ENCODE results near the gene NF1.
A peak's percentile ranks its signal among the peaks of the same experiment; 100 is the strongest.

The NF1 gene

DNA sequence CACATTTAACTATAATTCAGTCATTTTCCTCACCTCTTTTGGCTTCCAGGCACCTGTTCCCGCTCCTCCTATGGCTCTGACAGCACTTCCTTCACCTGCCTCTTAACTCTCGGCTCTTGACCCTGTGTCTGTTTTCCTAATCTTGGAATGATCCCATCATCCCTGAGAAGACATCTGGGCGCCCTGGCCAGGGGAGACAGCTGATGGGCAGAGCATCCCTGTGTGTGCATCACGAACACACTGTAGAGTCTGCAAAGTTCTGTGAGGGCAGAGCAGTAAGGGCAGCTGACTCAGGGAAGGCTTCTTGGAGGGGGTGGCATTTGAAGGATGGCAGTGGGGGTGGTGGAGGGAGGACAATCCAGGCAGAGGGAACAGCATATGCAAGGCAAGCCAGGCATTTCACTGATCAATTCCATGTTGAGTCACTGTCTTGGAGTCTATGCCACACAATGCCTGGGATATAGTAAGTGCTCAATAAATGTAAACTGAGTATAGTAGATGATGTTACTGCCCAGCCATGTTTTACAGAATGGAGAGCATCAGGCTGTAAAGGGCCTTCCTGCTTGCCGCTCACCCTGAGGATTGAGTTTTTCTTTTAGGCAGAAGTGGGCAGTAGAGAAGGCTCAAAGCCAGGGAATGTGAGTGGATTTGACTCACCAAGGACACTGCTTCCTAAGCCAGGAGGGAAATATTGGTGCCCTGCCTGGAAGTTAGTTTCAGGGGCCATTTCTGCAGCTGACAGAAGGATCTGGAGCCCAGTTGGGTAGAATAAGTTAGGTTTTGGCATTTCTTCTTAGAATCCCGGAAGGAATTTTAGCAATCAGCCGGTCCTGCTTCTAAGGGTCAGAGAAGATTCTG is 290.9 kb downstream of the NF1 start:
- Histone ChIP-seq H3K4me3 (no peak overlapping the region), H3K27ac (no peak overlapping the region)
- no peak for TF ChIP-seq CTCF (IDR thresholded peaks at IDR 0.05)
- DNase-seq (ENCODE audit: low spot score) = no peak

GRCh38 chr17:31386542-31387075 is 291.8 kb downstream of the NF1 start:
- DNase-seq (ENCODE audit: low spot score) = no peak
- no peak overlapping the region for H3K27ac ChIP-seq
- TF ChIP-seq CTCF (IDR thresholded peaks at IDR 0.05) = no peak
- H3K4me3 ChIP-seq = no peak overlapping the region

DNA sequence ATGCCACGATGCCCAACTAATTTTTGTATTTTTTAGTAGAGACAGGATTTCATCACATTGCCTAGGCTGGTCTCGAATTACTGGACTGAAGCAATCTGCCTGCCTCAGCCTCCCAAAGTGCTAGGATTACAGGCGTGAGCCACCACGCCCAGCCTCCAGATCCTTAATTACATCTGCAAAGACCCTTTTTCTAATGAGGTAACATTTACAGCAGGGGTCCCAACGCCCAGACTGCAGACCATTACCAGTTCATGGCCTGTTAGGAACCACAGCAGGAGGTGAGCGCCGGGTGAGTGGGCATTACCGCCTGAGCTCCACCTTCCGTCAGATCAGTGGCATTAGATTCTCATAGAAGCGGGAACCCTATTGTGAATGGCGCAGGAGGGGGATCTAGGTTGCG is 292.7 kb downstream of the NF1 start:
- peak; percentile 24 for DNase-seq (ENCODE audit: low spot score)
- no peak overlapping the region for H3K27ac ChIP-seq
- no peak for TF ChIP-seq CTCF (IDR thresholded peaks at IDR 0.05)

GRCh38 chr17:31388351-31388750 is 293.6 kb downstream of the NF1 start:
- DNase-seq (ENCODE audit: low spot score) = no peak
- Histone ChIP-seq H3K27ac (no peak overlapping the region), H3K4me3 (no peak overlapping the region)
- no peak for TF ChIP-seq CTCF (IDR thresholded peaks at IDR 0.05)

More for the DNA sequence above, 292.7 kb downstream of the NF1 start:
- H3K4me3 ChIP-seq = no peak overlapping the region

- Histone ChIP-seq H3K27ac (no peak overlapping the region), H3K4me3 (no peak overlapping the region)
- TF ChIP-seq CTCF (IDR thresholded peaks at IDR 0.05) = peak; percentile 42
- DNase-seq (ENCODE audit: low spot score) = peak; percentile 61
Measured at GRCh38 chr17:31388770-31389656, 294.2 kb downstream of the NF1 start.

DNA sequence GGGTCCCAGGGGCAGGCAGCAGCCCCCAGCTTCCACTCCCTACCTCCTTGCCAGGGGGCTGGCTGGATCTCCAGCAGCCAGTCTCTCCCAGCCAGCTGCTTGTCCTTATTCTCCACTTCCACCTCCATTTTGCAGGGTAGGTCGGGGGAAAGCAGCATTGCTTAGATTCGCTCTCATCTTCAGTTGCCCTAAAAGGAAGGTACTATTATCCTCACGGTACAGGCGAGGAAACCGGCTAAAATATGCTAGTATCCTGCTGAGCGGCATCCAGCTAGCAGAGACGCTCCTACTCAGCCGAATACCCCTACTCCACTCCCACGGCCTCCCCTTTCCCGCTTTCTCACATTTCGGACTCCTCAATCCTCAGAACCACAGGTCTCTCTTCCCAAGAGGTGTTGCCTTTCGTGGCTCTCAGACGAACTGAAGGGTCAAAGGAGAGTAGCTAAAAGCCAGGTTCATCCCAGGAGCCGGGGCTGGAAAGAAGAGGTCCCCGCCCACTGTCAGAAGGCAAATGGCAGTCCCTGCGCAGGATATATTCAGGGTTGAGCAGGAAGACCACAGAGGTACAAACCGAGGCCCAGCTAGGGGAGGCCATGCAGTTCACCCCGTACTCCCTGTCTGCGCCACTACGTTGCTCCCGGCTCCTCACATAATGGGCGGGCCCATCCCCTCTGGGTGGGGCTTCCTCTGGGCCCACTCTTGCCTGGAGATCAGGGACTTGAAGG is 295.0 kb downstream of the NF1 start:
- TF ChIP-seq CTCF (IDR thresholded peaks at IDR 0.05) = no peak
- peak; percentile 43 for DNase-seq (ENCODE audit: low spot score)
- Histone ChIP-seq H3K27ac (no peak overlapping the region), H3K4me3 (no peak overlapping the region)
